H1 (cell line): Measurements from ENCODE around the gene RPL32.

Experiments used
- CEBPB ChIP-seq: IDR thresholded peaks from 2 replicates; pipeline ENCODE4 v1.6.1; 2012; ENCODE audit warnings: low read depth, low read length
- CTBP2 ChIP-seq: IDR thresholded peaks from 2 replicates; pipeline ENCODE4 v1.7.0; 2011; ENCODE audit warnings: borderline replicate concordance, mild to moderate bottlenecking, moderate library complexity, mixed read lengths, low read length; ENCODE audit not compliant: insufficient read depth, insufficient read length
- CTCF ChIP-seq, 3 experiments: IDR thresholded peaks; 1 replicate in 2 of 3; 2 replicates in 1 of 3; pipeline versions ENCODE4 v1.5.1 to v1.6.1; 2011; ENCODE audit warnings: low read length in 3 of 3, mild to moderate bottlenecking in 3 of 3, inconsistent platforms in 2 of 3, low read depth in 1 of 3, moderate library complexity in 1 of 3; ENCODE audit not compliant: insufficient read depth in 1 of 3; ENCODE audit errors: control extremely low read depth in 1 of 3
- GABPA ChIP-seq: IDR thresholded peaks from 2 replicates; pipeline ENCODE4 v1.6.1; 2011; ENCODE audit warnings: mild to moderate bottlenecking, low read length, moderate library complexity, borderline replicate concordance; ENCODE audit not compliant: insufficient read depth
- GTF2F1 ChIP-seq: IDR thresholded peaks from 2 replicates; pipeline ENCODE4 v1.6.1; 2012; ENCODE audit warnings: low read depth, low read length, improper control_type of control experiment, borderline replicate concordance
- POLR2AphosphoS5 ChIP-seq: IDR thresholded peaks from 2 replicates; pipeline ENCODE4 v1.6.1; 2011; ENCODE audit warnings: low read depth, low read length
- USF2 ChIP-seq: IDR thresholded peaks from 2 replicates; pipeline ENCODE4 v1.6.1; 2011; ENCODE audit warnings: low read length, improper control_type of control experiment

DNA sequence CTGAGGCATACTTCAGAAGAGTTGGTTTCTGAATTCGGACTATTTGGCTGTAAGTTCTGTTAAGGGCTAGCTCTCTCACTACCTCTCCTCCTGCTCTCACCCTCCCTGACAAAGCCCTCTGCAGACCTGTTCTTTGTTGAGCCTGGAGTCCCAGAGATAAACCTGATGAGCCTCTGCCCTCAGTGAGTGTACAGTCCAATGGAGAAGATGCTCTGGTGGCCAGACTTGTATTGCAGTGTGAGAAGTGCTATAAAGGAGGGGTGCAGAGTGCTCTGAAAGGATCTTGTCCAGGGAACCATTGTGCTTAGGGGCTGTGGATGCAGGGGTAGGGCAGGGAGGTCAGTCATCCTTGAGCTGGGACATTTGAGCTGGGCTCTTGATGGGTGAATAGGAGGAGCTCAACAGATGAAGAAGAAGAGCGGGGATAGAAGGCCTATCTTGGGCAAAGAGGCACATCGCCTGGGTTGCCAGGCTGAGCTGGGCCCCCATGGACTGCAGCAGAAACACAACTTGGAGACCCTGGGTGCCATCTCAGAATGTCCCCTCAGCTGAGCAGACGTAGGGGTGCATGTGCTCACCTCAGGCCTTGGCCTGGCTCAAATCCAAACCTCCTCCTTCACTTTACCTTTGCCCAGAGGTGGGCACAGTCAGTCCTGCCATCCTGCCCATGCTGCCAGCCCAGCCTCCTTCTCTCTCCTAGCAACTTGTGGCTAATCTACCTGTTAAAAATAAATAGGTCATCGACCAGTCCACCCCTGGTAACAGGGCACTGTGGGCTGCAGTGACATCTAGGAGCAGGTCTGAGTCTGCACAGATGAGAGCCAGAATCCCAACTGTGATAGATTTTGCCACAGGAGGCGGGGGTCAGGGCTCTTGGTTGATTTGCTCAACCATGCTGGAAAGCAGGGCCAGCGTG is 41.6 kb downstream of the RPL32 start:
- TF ChIP-seq CTBP2 = no peak
- no peak for TF ChIP-seq CEBPB
- TF ChIP-seq POLR2AphosphoS5 = no peak
- TF ChIP-seq USF2 = no peak
- TF ChIP-seq CTCF (IDR thresholded peaks at IDR 0.05; ENCODE audit: control extremely low read depth in 1 of 3, insufficient read depth in 1 of 3, low read depth in 1 of 3, low read length in 3 of 3) = no peak
- no peak for TF ChIP-seq GABPA
- no peak for TF ChIP-seq GTF2F1
